ENCODE results near the gene TRMO.
"Not testable (repeated sequence)": the region's sequence is repeated elsewhere in the genome, so short reads cannot be mapped to it uniquely, and the experiment has no call there.

Gene TRMO

DNA sequence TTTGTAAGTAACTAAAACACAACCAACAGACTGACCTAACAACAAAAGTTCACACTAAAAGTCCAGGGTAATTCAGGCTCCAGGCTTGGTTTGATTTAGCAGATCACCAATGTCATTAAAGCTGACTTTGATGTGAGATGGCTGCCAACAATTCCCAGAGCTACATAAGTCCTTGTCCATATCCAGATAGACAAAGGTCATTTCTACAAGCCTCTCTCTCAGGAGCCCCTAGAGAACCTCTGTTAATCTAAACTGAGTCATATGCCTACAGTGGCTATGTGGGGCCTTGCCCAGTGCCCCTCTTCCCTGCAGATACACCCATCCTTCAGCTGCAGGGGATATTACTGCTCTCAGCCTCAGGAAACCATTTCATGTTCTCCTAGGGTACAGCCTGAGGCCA is 42.6 kb upstream of the TRMO start:
- no peak for DNase-seq (ENCODE audit: low spot score)
- Histone ChIP-seq H3K9me3 (ENCODE audit: severe bottlenecking) (no peaks in the 10 kb centered on the region), H3K27me3 (ENCODE audit: insufficient read depth, poor library complexity, severe bottlenecking) (no peaks in the 10 kb centered on the region), H3K27ac (ENCODE audit: poor library complexity, severe bottlenecking) (no peak overlapping the region), H3K36me3 (ENCODE audit: low read depth) (no peaks in the 10 kb centered on the region), H3K4me1 (ENCODE audit: insufficient read depth, poor library complexity, severe bottlenecking) (no peaks in the 10 kb centered on the region), H3K4me3 (ENCODE audit: severe bottlenecking) (no peak overlapping the region)
- TF ChIP-seq, protein P1, sequence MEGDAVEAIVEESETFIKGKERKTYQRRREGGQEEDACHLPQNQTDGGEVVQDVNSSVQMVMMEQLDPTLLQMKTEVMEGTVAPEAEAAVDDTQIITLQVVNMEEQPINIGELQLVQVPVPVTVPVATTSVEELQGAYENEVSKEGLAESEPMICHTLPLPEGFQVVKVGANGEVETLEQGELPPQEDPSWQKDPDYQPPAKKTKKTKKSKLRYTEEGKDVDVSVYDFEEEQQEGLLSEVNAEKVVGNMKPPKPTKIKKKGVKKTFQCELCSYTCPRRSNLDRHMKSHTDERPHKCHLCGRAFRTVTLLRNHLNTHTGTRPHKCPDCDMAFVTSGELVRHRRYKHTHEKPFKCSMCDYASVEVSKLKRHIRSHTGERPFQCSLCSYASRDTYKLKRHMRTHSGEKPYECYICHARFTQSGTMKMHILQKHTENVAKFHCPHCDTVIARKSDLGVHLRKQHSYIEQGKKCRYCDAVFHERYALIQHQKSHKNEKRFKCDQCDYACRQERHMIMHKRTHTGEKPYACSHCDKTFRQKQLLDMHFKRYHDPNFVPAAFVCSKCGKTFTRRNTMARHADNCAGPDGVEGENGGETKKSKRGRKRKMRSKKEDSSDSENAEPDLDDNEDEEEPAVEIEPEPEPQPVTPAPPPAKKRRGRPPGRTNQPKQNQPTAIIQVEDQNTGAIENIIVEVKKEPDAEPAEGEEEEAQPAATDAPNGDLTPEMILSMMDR (IDR thresholded peaks at IDR 0.05; ENCODE audit: poor library complexity, severe bottlenecking) = no peak
- no peak for ATAC-seq (ENCODE audit: low read depth)

- ATAC-seq (ENCODE audit: low read depth) (no peak), DNase-seq (ENCODE audit: low spot score) (no peak)
- H3K4me1 ChIP-seq (ENCODE audit: insufficient read depth, poor library complexity, severe bottlenecking) = no peaks in the 10 kb centered on the region
- TF ChIP-seq, protein P1 (IDR thresholded peaks at IDR 0.05; ENCODE audit: poor library complexity, severe bottlenecking) = no peak
- H3K4me3 ChIP-seq (ENCODE audit: severe bottlenecking) = no peak overlapping the region
- H3K9me3 ChIP-seq (ENCODE audit: severe bottlenecking) = no peaks in the 10 kb centered on the region
- no peaks in the 10 kb centered on the region for H3K27me3 ChIP-seq (ENCODE audit: insufficient read depth, poor library complexity, severe bottlenecking)
- H3K27ac ChIP-seq (ENCODE audit: poor library complexity, severe bottlenecking) = no peak overlapping the region
- H3K36me3 ChIP-seq (ENCODE audit: low read depth) = no peaks in the 10 kb centered on the region
These were observed 40.9 kb upstream of the TRMO start for GRCh38 chr9:97963232-97963631.

DNA sequence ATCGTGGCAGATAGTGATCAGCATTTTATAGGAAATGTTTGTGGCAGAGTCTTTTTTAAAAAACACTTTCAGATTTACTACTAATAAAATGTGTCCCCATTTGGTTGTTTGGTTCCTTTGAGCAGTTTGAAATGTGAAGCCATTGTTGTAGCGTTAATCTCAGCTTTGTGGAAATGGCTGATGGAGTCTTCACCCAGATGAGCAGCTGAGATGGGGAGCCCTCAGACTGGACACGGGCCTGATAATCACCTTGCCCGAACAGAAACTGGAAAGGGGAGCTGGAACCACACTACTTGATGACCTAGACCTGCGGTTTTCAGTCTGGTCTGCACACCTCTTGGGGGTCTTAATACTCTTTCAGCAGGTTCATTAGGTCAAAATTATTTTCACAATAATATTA is 40.3 kb upstream of the TRMO start:
- no peak for DNase-seq (ENCODE audit: low spot score)
- Histone ChIP-seq H3K36me3 (ENCODE audit: low read depth) (no peaks in the 10 kb centered on the region), H3K4me3 (ENCODE audit: severe bottlenecking) (no peak overlapping the region), H3K9me3 (ENCODE audit: severe bottlenecking) (no peaks in the 10 kb centered on the region), H3K4me1 (ENCODE audit: insufficient read depth, poor library complexity, severe bottlenecking) (no peaks in the 10 kb centered on the region), H3K27ac (ENCODE audit: poor library complexity, severe bottlenecking) (no peak overlapping the region), H3K27me3 (ENCODE audit: insufficient read depth, poor library complexity, severe bottlenecking) (no peaks in the 10 kb centered on the region)
- TF ChIP-seq, protein P1 (IDR thresholded peaks at IDR 0.05; ENCODE audit: poor library complexity, severe bottlenecking) = no peak
- ATAC-seq (ENCODE audit: low read depth) = no peak

DNA sequence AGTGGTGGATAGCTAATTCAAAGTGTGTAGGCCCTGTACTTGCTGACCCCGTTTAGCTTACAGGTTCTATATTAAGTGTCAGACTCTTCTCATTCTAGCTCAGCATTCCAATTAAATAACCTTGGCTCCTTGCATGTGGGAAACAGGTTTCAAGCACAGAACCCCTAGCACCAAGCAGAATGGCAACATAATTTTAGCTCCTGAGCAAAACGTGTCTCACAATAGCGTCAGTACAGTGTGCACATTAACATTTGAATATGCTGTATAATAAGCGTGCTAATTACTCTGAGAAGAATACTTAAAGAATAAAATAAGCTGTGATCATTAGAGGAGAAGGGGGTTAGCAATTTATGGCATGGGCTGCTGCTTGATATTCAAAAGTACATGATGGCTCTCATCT is 39.8 kb upstream of the TRMO start:
- Histone ChIP-seq H3K36me3 (ENCODE audit: low read depth) (no peaks in the 10 kb centered on the region), H3K27ac (ENCODE audit: poor library complexity, severe bottlenecking) (no peak overlapping the region), H3K4me1 (ENCODE audit: insufficient read depth, poor library complexity, severe bottlenecking) (no peaks in the 10 kb centered on the region), H3K27me3 (ENCODE audit: insufficient read depth, poor library complexity, severe bottlenecking) (no peaks in the 10 kb centered on the region), H3K9me3 (ENCODE audit: severe bottlenecking) (no peaks in the 10 kb centered on the region), H3K4me3 (ENCODE audit: severe bottlenecking) (no peak overlapping the region)
- DNase-seq (ENCODE audit: low spot score) (no peak), ATAC-seq (ENCODE audit: low read depth) (no peak)
- TF ChIP-seq, protein P1 (IDR thresholded peaks at IDR 0.05; ENCODE audit: poor library complexity, severe bottlenecking) = no peak

GRCh38 chr9:97961361-97961760 is 39.1 kb upstream of the TRMO start:
- no peak for DNase-seq (ENCODE audit: low spot score)
- H3K4me3 ChIP-seq (ENCODE audit: severe bottlenecking) = no peak overlapping the region
- no peaks in the 10 kb centered on the region for H3K4me1 ChIP-seq (ENCODE audit: insufficient read depth, poor library complexity, severe bottlenecking)
- H3K36me3 ChIP-seq (ENCODE audit: low read depth) = no peaks in the 10 kb centered on the region
- ATAC-seq (ENCODE audit: low read depth) = no peak
- no peaks in the 10 kb centered on the region for H3K9me3 ChIP-seq (ENCODE audit: severe bottlenecking)
- TF ChIP-seq, protein P1 (IDR thresholded peaks at IDR 0.05; ENCODE audit: poor library complexity, severe bottlenecking) = no peak
- no peaks in the 10 kb centered on the region for H3K27me3 ChIP-seq (ENCODE audit: insufficient read depth, poor library complexity, severe bottlenecking)
- H3K27ac ChIP-seq (ENCODE audit: poor library complexity, severe bottlenecking) = no peak overlapping the region

- H3K4me3 ChIP-seq (ENCODE audit: severe bottlenecking); H3K27ac ChIP-seq (ENCODE audit: poor library complexity, severe bottlenecking); H3K27me3 ChIP-seq (ENCODE audit: insufficient read depth, poor library complexity, severe bottlenecking); DNase-seq (ENCODE audit: low spot score); H3K9me3 ChIP-seq (ENCODE audit: severe bottlenecking); ATAC-seq (ENCODE audit: low read depth); H3K36me3 ChIP-seq (ENCODE audit: low read depth); H3K4me1 ChIP-seq (ENCODE audit: insufficient read depth, poor library complexity, severe bottlenecking): not testable (repeated sequence)
These were observed 38.5 kb upstream of the TRMO start for GRCh38 chr9:97960678-97961328.
